ENCODE results near the gene CKLF.

Gene CKLF

GRCh38 chr16:66576296-66576695 lies 23.9 kb downstream of the CKLF start:
- Mint-ChIP-seq H3K27me3 (ENCODE audit: low read depth, poor library complexity) (peaks cover 21% of the 10 kb centered on the region), H3K9me3 (no peaks in the 10 kb centered on the region), H3K36me3 (ENCODE audit: low read depth) (no peaks in the 10 kb centered on the region), H3K4me3 (no peak overlapping the region), H3K27ac (no peak overlapping the region), H3K4me1 (peaks cover 15% of the 10 kb centered on the region)
- TF ChIP-seq, protein P1, sequence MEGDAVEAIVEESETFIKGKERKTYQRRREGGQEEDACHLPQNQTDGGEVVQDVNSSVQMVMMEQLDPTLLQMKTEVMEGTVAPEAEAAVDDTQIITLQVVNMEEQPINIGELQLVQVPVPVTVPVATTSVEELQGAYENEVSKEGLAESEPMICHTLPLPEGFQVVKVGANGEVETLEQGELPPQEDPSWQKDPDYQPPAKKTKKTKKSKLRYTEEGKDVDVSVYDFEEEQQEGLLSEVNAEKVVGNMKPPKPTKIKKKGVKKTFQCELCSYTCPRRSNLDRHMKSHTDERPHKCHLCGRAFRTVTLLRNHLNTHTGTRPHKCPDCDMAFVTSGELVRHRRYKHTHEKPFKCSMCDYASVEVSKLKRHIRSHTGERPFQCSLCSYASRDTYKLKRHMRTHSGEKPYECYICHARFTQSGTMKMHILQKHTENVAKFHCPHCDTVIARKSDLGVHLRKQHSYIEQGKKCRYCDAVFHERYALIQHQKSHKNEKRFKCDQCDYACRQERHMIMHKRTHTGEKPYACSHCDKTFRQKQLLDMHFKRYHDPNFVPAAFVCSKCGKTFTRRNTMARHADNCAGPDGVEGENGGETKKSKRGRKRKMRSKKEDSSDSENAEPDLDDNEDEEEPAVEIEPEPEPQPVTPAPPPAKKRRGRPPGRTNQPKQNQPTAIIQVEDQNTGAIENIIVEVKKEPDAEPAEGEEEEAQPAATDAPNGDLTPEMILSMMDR (IDR thresholded peaks at IDR 0.05), result no peak
- DNase-seq, result no peak

DNA sequence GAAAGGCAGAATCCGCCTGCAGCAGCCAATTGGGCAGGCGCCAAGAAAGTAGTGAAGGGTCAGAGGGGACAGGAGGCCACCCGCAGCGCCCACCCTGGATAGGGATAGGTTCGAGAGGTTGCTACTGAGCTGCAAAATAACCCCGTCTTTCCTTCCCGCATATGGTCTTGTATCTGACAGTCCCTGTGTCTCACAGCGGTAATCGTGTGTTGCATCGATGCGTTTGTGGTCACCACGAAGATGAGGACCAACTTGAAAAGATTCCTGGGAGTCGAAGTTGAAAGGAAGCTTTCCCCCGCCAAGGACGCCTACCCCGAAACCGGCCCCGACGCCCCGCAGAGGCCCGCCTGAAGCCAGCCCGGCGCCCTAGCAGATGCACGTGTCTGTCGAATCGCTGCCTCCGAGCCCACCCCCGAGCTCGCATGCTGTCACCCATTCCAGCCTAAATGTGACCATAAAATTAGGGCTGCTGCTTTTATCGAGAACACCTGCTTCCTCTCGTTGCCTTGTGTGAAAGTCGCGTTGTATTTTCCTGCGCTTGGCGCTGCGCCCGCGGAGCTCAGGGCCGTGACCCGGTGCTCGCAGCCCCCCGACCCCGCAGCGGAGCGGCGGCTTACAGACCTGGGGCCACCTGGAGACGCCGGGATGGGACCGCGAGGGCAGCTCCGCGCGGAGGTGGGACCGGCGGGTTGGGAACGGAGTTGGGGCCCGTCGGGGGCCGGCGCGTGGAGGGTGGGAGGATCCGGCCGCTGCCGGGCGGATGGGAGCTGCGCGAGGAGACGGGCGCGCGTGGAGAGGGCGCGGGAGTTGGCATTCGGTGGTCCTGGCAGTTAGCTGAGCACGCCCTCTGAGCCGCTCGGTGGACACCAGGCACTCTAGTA lies 26.5 kb downstream of the CKLF start, which contains the start of gene CMTM2:
TSS of gene CMTM2 (plus strand) at position 813 of the 881 bp plus-strand sequence. CDS start 145 bp downstream, outside the sequence.
- TF ChIP-seq, protein P1 (IDR thresholded peaks at IDR 0.05), result no peak
- DNase-seq, result no peak
- Mint-ChIP-seq H3K27me3 (ENCODE audit: low read depth, poor library complexity) (peaks cover 15% of the 10 kb centered on the region), H3K4me1 (peaks cover 27% of the 10 kb centered on the region), H3K9me3 (no peaks in the 10 kb centered on the region), H3K36me3 (ENCODE audit: low read depth) (no peaks in the 10 kb centered on the region), H3K4me3 (no peak within 1 kb of the TSS), H3K27ac (peak within 1 kb of the TSS; percentile 47)

DNA sequence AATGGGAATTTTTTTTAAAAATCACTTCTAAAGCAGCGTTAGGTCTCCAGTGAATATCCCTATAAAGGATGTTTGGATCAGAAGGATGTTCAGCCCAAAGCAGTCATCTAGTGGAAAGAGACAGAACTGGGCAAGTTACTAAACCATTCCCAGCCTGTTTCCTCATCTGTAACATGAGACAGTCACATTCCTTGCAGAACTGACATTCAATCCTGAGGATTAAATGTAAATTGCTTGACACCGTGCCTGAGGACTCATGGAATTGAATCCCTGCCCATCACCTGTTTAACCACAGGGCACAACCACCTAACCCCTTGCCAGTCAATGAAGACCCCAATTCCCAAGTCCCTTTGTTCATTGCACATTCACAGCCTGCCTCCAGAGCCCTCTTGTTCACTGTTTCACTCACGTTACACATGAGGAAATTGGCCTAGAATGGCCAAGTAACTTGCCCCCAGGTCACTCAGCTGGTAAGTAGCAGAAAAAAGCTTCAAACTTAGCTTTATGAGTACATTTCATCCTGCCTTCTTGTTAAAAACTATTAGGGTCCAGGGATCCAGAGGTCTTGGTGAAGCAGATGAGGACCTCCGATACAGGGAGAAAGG lies 28.3 kb downstream of the CKLF start:
- peaks cover 34% of the 10 kb centered on the region for H3K4me1 Mint-ChIP-seq
- H3K27me3 Mint-ChIP-seq (ENCODE audit: low read depth, poor library complexity), result peaks cover 15% of the 10 kb centered on the region
- H3K4me3 Mint-ChIP-seq, result no peak overlapping the region
- peak overlapping the region; percentile 83 for H3K27ac Mint-ChIP-seq
- TF ChIP-seq, protein P1 (IDR thresholded peaks at IDR 0.05), result no peak
- H3K9me3 Mint-ChIP-seq, result no peaks in the 10 kb centered on the region
- no peak for DNase-seq
- no peaks in the 10 kb centered on the region for H3K36me3 Mint-ChIP-seq (ENCODE audit: low read depth)

GRCh38 chr16:66581246-66581952 lies 29.0 kb downstream of the CKLF start:
- H3K27ac Mint-ChIP-seq, result peak overlapping the region; percentile 83
- peaks cover 40% of the 10 kb centered on the region for H3K4me1 Mint-ChIP-seq
- H3K36me3 Mint-ChIP-seq (ENCODE audit: low read depth), result no peaks in the 10 kb centered on the region
- no peak for DNase-seq
- H3K4me3 Mint-ChIP-seq, result no peak overlapping the region
- H3K27me3 Mint-ChIP-seq (ENCODE audit: low read depth, poor library complexity), result peaks cover 18% of the 10 kb centered on the region
- TF ChIP-seq, protein P1 (IDR thresholded peaks at IDR 0.05), result no peak
- no peaks in the 10 kb centered on the region for H3K9me3 Mint-ChIP-seq

GRCh38 chr16:66585481-66586239 lies 33.3 kb downstream of the CKLF start:
- H3K9me3 Mint-ChIP-seq, result no peaks in the 10 kb centered on the region
- H3K27me3 Mint-ChIP-seq (ENCODE audit: low read depth, poor library complexity), result peaks cover 8% of the 10 kb centered on the region
- peak overlapping the region; percentile 29 for H3K27ac Mint-ChIP-seq
- H3K36me3 Mint-ChIP-seq (ENCODE audit: low read depth), result no peaks in the 10 kb centered on the region
- no peak overlapping the region for H3K4me3 Mint-ChIP-seq
- DNase-seq, result no peak
- TF ChIP-seq, protein P1 (IDR thresholded peaks at IDR 0.05), result no peak
- H3K4me1 Mint-ChIP-seq, result peaks cover 39% of the 10 kb centered on the region

Data from nephron progenitor cell (in vitro differentiated cells).